Stimulated activated CD4-positive, alpha-beta T cell treated with anti-CD3 and anti-CD28 coated beads, Interleukin-1b, Interleukin-23, amount 100 ng/mL, for 1 hour (primary cell): Measurements from ENCODE around the gene TCEAL6.
"Not testable (repeated sequence)": the region's sequence is repeated elsewhere in the genome, so short reads cannot be mapped to it uniquely, and the experiment has no call there.

ENCODE experiments used
- DNase-seq, 2 donors: peaks; one replicate each; pipeline ENCODE4 v3.0.0-alpha.2; 2020; ENCODE audit warnings: low read depth in 2 of 2

Gene TCEAL6

DNA sequence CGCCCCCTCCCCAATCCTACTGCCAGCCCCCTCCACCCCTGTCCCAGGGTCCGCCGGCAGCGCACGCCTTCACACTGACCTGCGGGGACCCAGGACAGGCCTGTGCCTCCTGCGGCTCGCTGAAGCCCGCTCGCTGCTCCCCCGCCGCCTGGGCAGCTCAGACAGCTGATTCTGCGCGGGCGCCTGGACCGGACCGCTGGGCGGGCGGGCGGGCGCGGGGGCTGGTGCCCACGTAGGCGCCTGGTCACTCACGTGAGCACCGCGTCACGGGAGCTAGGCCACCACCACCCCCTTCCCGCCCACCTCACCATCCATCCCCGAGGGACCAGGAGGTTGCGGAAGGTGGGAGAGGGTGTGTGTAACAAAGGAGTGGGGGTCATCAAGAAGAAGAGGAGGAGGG is at the start of gene TCEAL6:
TSS of gene TCEAL6 (minus strand) at position 208 of the 400 bp plus-strand sequence.
- not testable (repeated sequence) for DNase-seq

- DNase-seq: no peak
These were observed 43.9 kb upstream of the TCEAL6 start for GRCh38 chrX:102185967-102186720.

DNA sequence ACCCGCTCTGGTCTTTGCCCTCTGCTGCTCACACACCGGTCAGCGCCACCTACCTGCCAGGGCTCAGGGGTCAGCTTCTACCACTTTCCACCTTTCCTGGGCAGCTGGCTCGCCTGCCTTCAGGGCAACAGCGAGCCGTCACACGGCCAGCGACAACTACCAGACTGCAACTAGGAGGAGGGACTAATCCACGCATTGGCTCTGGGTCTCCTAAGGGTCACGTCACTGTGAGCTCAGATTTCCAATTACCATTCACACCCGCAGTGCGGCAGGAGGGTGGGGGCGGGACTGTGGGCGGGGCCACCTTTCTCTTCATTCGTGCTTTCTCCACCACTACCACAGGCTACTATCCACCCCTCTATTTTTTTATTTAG is 13.5 kb upstream of the TCEAL6 start, which contains the start of gene BEX5:
TSS of gene BEX5 (minus strand) at position 172 of the 374 bp plus-strand sequence. CDS start 1,712 bp downstream, outside the sequence.
- no peak for DNase-seq

- no peak for DNase-seq
These were observed 12.9 kb upstream of the TCEAL6 start for GRCh38 chrX:102154900-102155805.

DNA sequence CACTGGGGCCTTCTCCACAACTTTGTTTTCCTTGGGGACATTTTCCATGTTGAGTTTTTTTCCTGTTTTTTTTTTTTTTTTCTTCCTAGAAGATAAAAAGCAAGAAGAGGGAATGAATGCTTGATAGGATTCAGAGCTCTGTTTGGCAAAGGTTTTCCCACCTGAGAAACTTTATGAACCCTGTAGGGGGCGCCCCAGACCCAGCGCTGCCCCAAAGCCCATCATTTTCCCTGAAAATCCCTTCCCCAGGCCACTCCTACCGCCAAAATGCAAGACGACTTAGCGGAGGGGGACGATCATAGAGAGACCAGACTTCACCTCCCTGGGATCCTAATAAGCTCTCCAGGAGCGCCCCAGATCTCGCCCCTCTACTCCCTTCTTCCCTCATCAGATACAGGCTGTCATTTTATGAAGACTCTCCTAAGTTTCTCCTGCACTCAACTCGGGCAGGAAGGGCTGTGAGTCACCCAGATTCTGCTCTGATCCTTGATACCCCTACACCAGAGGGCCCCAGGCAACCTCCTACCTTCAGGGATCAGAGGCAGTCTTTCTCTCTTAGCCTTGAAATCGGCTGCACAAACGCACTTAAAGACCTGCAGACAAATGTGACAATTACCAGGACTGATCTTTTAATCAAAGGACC is 12.1 kb upstream of the TCEAL6 start:
- no peak for DNase-seq

DNA sequence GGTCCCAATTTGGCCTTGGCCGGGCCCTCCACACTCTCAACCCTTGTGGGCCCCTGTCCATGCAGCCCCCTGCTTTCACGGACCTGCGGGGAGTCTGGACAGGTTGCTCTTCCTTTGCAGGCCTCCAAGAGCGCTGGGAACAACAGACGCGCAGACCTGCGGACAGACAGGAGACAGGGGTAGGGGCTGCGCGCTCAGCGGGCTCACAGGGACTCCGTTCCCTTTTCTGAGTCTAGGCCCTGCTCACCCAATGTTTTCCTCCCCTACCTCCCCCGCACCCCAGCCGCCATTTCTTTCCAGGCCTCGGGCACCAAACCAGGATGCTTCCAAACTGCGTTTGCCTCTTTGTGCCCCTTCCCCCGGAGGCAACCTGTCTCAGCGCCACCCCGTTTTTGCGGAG is 650 bp downstream of the TCEAL6 start:
- DNase-seq: not testable (repeated sequence)

DNA sequence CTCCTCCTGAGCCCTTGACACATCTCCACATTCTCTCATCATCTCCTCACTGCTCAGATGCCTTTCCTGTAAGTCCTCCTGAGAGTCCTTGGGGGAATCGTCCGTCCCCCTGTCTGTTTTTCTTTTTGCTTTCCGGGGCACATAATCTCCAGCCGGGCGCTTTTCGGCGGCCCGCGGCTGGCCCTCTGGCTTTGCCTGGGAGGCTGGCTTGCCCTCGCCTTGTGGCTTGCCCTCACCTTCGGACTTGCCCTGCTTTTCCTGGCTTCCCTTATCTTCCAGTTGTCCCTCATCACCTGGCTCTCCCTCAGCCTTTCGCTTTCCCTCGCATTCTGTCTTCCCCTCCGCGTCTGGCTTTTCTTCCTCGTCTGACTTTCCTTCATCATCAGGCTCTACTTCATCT is 1.4 kb downstream of the TCEAL6 start:
- not testable (repeated sequence) for DNase-seq

DNA sequence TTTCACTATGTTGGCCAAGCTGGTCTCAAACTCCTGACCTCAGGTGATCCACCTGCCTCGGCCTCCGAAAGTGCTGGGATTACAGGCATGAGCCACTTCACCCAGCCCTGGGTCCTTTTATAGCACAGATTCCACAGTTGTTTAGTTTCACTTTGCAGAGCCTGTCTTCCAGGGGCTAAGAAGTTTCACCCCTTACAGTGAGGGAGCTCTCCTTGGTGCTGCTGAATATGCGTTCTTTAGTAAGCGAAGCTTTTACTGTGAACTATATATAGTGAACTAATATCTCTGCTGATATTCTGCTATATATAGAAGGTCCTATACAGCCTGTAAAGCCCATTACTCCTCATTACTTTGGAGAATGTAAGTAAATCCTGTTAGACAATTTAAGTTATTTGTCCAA is 4.2 kb downstream of the TCEAL6 start:
- DNase-seq: no peak

DNA sequence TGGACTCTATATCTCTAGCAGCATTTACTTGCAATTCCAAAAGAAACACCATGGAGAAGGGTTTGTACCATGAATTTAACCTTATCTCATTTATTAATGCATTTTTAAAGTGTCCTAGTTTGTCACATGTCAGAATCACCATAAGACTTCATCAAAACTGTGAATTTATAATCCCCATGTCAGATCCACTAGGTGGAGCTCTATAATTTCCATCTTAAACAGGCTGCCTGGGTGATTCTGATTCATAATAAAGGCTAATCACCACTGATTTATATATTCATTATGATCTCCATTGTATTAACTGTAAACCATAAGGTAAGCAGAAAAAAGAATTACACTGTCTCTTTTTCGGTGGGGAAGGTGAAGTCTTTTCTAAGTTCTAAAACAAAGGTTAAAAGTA is 12.8 kb downstream of the TCEAL6 start:
- no peak for DNase-seq

DNA sequence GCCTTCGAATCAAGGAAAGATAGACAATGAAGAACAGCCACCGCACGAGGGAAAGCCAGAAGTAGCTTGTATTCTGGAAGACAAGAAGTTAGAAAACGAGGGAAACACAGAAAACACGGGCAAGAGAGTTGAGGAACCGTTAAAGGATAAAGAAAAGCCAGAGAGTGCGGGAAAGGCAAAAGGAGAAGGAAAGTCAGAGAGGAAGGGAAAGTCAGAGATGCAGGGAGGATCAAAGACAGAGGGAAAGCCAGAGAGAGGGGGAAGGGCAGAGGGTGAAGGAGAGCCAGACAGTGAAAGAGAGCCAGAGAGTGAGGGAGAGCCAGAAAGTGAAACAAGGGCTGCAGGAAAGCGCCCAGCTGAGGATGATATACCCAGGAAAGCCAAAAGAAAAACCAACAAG is 15.4 kb downstream of the TCEAL6 start:
- no peak for DNase-seq

DNA sequence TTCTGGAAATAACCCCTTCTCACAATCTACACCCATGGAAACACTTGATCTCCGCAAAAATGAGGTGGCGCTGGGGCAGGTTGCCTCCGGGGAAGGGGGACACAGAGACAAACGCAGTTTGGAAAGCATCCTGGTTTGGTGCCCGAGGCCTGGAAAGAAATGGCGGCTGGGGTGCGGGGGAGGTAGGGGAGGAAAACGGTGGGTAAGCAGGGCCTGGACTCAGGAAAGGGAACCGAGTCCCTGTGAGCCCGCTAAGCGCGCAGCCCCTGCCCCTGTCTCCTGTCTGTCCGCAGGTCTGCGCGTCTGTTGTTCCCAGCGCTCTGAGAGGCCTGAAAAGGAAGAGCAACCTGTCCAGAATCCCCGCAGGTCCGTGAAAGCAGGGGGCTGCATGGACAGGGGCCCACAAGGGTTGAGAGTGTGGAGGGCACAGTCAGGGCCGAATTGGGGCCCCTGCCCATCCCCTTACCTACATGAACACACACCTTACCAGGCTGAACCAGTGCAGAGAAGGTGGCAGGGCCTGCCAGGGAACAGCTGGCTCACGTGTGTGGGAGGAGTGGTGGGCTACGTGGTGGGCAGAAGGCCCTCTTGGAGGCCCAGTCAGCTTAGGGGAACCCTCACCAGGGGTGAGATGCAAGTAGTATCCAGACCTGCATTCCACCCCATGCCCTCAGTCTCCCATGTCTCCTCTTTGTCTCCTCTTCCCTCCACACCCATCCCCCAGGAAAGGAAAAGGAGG is 16.0 kb downstream of the TCEAL6 start:
- not testable (repeated sequence) for DNase-seq

DNA sequence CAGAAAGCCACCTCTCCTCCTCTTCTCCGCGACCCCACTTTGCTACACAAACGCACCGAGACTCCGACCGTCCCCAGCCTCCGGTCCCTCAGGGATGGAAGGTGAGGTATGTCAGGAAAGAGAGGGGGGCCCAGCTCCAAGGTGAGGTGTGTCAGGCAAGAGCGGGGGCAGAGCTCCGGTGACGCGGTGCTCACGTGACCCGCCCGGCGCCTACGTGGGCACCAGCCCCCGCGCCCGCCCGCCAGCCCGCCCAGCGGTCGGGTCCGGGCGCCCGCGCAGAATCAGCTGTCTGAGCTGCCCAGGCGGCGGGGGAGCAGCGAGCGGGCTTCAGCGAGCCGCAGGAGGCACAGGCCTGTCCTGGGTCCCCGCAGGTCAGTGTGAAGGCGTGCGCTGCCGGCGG is 16.8 kb downstream of the TCEAL6 start, which contains the start of gene TCEAL2:
TSS of gene TCEAL2 (plus strand) at position 244 of the 400 bp plus-strand sequence. CDS start 1,152 bp downstream, outside the sequence.
- not testable (repeated sequence) for DNase-seq

DNA sequence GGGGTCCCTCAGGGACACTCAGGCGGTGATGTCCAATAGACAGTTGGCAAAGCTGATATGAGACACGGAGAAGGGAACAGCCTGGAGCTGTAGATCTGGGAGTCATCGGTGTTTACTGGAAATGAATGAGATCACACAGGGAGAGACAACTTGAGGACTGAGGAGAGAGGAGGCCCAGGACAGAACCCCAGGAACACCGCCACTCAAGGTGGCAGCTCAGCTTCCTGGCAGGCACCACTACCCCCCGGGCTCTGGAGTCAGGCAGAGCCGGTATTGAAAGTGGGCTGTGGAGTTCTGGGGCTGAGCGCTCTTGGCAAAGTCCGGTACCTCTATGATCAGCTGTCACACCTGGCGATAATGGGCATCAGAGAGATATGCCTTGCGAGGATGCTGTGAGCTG is 17.3 kb downstream of the TCEAL6 start:
- not testable (repeated sequence) for DNase-seq

DNA sequence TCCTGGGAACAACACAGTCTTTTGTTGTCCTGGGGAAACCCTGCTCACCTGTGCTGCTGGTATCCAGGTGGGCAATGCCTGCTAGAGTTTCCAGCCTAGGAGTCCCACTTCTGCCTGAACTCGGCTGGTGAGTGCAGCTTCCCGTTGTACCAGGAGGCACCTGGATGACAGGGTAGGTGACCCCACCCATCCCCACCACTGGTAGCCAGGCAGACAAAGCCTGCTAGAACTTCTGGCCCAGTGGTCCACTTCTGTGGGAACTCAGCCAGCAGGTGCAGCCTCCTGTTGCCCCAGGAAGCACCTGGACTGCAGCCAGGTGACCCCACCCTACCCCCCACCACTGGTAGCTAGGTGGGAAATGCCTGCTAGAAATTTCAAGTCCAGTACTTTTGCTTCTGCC is 26.5 kb downstream of the TCEAL6 start:
- no peak for DNase-seq

DNA sequence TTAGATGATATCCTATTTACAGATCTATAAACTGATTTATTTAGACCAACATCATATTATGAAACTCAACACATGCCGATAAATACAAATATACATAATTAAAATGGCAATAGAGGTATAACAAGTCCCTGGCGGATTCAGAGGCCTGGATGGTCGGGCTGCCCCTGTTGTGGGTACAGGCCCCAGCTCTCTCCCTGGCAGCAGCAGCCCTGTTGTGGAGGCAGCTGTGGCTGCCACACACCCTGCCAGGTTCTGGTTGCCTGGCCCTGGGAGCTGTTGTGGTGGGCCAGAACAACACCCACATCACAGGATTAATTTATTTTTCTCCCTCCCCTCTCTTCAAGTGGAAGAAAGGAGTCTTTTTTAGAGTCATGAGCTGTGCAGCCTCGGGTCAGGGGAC is 28.9 kb downstream of the TCEAL6 start:
- no peak for DNase-seq
